Measurements from ENCODE around the gene HOXD9.

GRCh38 chr2:176094349-176094748, 28.2 kb upstream of the HOXD9 start:
- no peak for TF ChIP-seq CTCF (IDR thresholded peaks at IDR 0.05)
- TF ChIP-seq POLR2AphosphoS5 (IDR thresholded peaks at IDR 0.05), result no peak
- no peak for TF ChIP-seq POLR2A (IDR thresholded peaks at IDR 0.05)
- TF ChIP-seq EP300 (IDR thresholded peaks at IDR 0.05), result no peak
